ENCODE measurements around the gene MPRIP.

GRCh38 chr17:16999931-17000625 is 42.2 kb upstream of the MPRIP start:
- TF ChIP-seq, protein P1, sequence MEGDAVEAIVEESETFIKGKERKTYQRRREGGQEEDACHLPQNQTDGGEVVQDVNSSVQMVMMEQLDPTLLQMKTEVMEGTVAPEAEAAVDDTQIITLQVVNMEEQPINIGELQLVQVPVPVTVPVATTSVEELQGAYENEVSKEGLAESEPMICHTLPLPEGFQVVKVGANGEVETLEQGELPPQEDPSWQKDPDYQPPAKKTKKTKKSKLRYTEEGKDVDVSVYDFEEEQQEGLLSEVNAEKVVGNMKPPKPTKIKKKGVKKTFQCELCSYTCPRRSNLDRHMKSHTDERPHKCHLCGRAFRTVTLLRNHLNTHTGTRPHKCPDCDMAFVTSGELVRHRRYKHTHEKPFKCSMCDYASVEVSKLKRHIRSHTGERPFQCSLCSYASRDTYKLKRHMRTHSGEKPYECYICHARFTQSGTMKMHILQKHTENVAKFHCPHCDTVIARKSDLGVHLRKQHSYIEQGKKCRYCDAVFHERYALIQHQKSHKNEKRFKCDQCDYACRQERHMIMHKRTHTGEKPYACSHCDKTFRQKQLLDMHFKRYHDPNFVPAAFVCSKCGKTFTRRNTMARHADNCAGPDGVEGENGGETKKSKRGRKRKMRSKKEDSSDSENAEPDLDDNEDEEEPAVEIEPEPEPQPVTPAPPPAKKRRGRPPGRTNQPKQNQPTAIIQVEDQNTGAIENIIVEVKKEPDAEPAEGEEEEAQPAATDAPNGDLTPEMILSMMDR (IDR thresholded peaks at IDR 0.05): no peak
- TF ChIP-seq POLR2A (IDR thresholded peaks at IDR 0.05): no peak
